Measurements from ENCODE around the gene MOCOS.

DNA sequence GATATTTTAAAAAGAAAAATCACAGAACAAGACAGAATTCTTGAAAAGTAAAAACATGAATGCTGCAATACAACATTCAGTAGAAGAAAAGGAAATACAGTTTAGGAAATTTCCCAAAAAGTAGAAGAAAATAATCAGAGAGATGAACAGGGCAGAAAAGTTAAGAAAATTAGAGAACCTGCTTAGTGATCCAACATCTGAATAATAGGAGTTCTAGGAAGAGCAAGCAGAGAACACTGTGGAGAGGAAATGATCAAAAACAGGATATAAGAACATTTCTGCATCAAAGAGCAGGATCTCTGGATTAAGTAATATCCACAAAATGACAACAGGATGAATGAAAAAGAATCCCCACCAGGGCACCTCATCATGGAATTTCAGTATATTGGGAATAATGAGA lies 101.4 kb downstream of the MOCOS start:
- TF ChIP-seq POLR2A (IDR thresholded peaks at IDR 0.05) (no peak), POLR2AphosphoS5 (IDR thresholded peaks at IDR 0.05) (no peak)
- TF ChIP-seq, protein P1, sequence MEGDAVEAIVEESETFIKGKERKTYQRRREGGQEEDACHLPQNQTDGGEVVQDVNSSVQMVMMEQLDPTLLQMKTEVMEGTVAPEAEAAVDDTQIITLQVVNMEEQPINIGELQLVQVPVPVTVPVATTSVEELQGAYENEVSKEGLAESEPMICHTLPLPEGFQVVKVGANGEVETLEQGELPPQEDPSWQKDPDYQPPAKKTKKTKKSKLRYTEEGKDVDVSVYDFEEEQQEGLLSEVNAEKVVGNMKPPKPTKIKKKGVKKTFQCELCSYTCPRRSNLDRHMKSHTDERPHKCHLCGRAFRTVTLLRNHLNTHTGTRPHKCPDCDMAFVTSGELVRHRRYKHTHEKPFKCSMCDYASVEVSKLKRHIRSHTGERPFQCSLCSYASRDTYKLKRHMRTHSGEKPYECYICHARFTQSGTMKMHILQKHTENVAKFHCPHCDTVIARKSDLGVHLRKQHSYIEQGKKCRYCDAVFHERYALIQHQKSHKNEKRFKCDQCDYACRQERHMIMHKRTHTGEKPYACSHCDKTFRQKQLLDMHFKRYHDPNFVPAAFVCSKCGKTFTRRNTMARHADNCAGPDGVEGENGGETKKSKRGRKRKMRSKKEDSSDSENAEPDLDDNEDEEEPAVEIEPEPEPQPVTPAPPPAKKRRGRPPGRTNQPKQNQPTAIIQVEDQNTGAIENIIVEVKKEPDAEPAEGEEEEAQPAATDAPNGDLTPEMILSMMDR (IDR thresholded peaks at IDR 0.05), result no peak
